ENCODE results near the gene PEAK1. TPM values are rescaled to one million over a fixed set of nuclear protein-coding genes. Genes with fewer than 3 reads are reported as not detected.
A peak's percentile ranks its signal among the peaks of the same experiment; 100 is the strongest.

PEAK1 gene
- total and polyA plus RNA-seq, 7 donors = 4.0 to 32.1 (median 25.3) TPM

DNA sequence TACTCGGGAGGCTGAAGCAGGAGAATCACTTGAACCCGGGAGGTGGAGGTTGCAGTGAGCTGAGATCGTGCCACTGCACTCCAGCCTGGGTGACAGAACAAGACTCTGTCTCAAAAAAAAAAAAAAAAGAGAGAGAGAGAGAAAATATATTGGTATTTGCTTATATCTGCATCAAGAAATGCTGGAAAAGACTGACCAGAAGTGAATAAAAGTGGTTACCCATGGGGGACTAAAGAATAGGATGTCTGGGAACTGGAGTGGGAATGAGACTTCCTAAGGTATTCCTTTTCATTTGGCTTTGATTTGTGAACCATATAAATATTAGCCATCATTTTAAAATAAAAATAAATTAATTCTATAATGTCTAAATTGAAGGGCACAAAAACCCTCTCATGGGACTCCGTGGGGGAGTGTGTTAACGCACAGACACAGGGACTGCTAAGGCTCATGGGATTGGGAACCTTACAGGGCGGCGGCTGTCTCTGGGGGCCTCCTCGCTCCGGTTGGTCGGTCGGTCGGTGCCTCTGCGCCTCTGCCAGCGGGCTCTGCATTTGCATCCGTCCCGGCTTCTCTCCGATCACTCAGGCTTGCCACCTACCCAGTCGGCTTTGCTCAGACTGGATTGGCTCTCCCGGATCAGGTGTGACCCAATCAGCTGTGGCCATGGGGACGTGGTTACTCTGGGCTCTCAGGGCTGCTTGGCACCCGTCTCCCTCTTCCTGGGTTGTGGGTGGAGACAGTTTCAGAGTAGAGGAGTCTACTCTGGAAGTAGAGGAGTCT, 336.3 kb downstream of the PEAK1 start:
- TF ChIP-seq, protein P1, sequence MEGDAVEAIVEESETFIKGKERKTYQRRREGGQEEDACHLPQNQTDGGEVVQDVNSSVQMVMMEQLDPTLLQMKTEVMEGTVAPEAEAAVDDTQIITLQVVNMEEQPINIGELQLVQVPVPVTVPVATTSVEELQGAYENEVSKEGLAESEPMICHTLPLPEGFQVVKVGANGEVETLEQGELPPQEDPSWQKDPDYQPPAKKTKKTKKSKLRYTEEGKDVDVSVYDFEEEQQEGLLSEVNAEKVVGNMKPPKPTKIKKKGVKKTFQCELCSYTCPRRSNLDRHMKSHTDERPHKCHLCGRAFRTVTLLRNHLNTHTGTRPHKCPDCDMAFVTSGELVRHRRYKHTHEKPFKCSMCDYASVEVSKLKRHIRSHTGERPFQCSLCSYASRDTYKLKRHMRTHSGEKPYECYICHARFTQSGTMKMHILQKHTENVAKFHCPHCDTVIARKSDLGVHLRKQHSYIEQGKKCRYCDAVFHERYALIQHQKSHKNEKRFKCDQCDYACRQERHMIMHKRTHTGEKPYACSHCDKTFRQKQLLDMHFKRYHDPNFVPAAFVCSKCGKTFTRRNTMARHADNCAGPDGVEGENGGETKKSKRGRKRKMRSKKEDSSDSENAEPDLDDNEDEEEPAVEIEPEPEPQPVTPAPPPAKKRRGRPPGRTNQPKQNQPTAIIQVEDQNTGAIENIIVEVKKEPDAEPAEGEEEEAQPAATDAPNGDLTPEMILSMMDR (IDR thresholded peaks at IDR 0.05) = no peak
- peak; percentile 76 to 83 for DNase-seq
- no peaks in the 10 kb centered on the region for H3K36me3 ChIP-seq (ENCODE audit: insufficient read depth in 1 of 2, low read depth in 1 of 2)
- peak overlapping the region; percentile 79 for H3K27ac ChIP-seq
- WGBS, 3 donors = 11 to 17% (median 12%) methylated on average over 21 of the region's 21 CpGs
- H3K27me3 ChIP-seq (ENCODE audit: insufficient read depth in 3 of 3, low read length in 2 of 3) = no peaks in the 10 kb centered on the region
- ATAC-seq = peak; percentile 86 to 92 (median 90)
- peaks cover 6% of the 10 kb centered on the region for H3K4me1 ChIP-seq
- H3K9me3 ChIP-seq = no peaks in the 10 kb centered on the region
- intact Hi-C loops (cut with DNase I) = loop anchor here in 1 of 2 donors (5.0 kb wide), 1 partner anchor 36 kb away; no protein-coding TSS in a partner anchor
- peak overlapping the region; percentile 37 for H3K4me3 ChIP-seq

DNA sequence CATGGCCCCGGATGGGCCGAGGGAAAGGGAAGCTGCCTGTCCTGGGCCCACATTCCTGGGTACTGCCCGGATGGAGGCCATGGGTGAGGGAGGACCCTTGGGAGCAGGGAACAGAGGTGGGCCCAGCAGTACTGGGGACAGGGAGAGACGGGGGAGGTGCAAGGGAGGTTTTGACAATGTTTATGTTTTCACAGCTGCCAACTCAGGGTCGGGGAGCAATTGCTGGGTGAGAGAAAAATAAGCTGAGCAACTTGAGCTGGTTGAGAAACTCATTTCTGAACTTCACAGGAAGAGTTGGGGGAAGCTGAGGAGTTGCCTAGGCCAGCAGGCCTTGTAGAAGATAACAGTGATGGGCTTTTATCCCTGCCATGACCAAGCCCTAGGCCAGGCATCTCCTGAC, 337.9 kb downstream of the PEAK1 start:
- H3K9me3 ChIP-seq = no peaks in the 10 kb centered on the region
- H3K4me3 ChIP-seq = no peak overlapping the region
- intact Hi-C loops (cut with DNase I) = loop anchor here in 1 of 2 donors (5.0 kb wide), 1 partner anchor 35 kb away; no protein-coding TSS in a partner anchor
- no peak overlapping the region for H3K27ac ChIP-seq
- DNase-seq (no peak), ATAC-seq (no peak)
- TF ChIP-seq, protein P1 (IDR thresholded peaks at IDR 0.05) = no peak
- 72 to 80% (median 78%) methylated on average over 5 of the region's 5 CpGs for WGBS, 3 donors
- H3K36me3 ChIP-seq (ENCODE audit: insufficient read depth in 1 of 2, low read depth in 1 of 2) = no peaks in the 10 kb centered on the region
- H3K4me1 ChIP-seq = peaks cover 6% of the 10 kb centered on the region
- no peaks in the 10 kb centered on the region for H3K27me3 ChIP-seq (ENCODE audit: insufficient read depth in 3 of 3, low read length in 2 of 3)

DNA sequence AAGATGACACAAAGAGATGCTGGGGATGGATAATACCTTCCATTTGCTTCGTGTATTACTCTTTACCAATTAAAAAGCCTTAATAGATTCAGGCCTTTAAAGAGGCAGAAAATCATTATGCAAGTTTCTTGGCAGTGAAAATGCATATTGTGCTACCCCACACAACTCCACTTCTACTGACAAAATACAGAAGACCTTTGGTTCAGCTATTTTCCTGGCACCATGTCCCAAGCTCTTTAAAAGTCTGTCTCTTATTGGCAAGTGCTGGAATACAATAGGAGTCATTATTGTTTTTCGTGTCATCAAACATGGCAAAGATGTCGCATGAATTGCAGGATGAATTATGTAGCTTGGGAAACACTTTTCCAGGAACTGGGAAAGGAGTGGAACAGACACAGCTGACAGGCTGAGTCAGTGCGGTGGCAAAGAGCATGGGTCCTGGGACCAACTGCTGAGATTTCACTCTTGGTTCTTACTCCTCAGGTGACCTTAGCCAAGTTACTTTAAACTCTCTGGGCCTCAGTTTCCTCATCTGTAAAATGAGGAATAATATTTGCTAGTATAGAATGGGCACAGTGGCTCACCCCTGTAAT, 343.5 kb downstream of the PEAK1 start:
- Histone ChIP-seq H3K9me3 (no peaks in the 10 kb centered on the region), H3K27ac (no peak overlapping the region), H3K36me3 (ENCODE audit: insufficient read depth in 1 of 2, low read depth in 1 of 2) (no peaks in the 10 kb centered on the region), H3K4me1 (no peaks in the 10 kb centered on the region), H3K27me3 (ENCODE audit: insufficient read depth in 3 of 3, low read length in 2 of 3) (no peaks in the 10 kb centered on the region), H3K4me3 (no peak overlapping the region)
- peak in 1 of 4 donors; percentile 34 for ATAC-seq
- WGBS, 3 donors = 42 to 54% (median 49%) methylated on average over 4 of the region's 4 CpGs
- intact Hi-C loops (cut with DNase I) = no loop called here
- TF ChIP-seq, protein P1 (IDR thresholded peaks at IDR 0.05) = no peak
- no peak for DNase-seq

DNA sequence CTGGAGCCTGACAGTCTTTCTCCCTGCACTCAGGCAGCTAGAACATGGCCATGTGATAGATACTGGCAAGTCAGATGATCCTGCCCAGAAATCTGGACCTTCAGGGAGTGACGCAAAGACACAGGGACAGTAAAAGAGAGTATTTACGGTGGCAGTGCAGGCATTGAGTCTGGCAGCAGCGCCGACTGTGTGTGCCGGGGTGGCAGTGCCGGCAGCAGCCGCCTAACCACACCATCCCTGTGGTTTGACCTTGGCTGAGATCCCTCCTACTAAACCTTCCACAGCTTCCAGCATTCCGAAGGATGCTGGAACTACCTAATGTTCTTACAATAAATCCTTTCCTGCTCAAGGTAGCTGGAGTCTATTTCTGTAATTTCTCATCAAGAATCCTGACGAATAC, 344.4 kb downstream of the PEAK1 start:
- no peaks in the 10 kb centered on the region for H3K36me3 ChIP-seq (ENCODE audit: insufficient read depth in 1 of 2, low read depth in 1 of 2)
- H3K4me3 ChIP-seq = no peak overlapping the region
- WGBS, 3 donors = 46 to 48% (median 48%) methylated on average over 9 of the region's 9 CpGs
- DNase-seq (no peak), ATAC-seq (peak in 3 of 4 donors; percentile 31 to 61 (median 45))
- intact Hi-C loops (cut with DNase I) = no loop called here
- peaks cover 4% of the 10 kb centered on the region for H3K4me1 ChIP-seq
- H3K27ac ChIP-seq = no peak overlapping the region
- no peaks in the 10 kb centered on the region for H3K27me3 ChIP-seq (ENCODE audit: insufficient read depth in 3 of 3, low read length in 2 of 3)
- no peaks in the 10 kb centered on the region for H3K9me3 ChIP-seq
- TF ChIP-seq, protein P1 (IDR thresholded peaks at IDR 0.05) = peak; percentile 13
